ENCODE results near the gene NR5A1.

DNA sequence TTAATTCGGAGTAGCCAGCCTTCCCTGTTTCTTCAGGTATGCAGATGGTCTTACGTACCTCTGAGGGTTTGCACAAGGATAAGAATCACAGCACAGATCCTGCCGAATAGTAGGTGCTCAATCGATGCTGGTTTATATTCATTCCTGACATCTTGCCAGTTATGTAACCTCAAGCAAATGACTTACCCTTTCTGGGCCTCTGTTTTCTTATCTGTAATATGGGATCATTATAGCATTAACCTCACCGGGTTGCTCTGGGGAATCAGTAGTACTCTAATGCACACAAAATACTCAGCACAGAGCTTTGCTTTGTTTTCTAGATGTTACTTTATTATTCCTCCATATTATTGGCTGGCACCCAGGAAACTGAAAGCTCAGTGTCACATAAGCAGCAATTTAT, 7.7 kb upstream of the NR5A1 start:
- TF ChIP-seq, protein P1, sequence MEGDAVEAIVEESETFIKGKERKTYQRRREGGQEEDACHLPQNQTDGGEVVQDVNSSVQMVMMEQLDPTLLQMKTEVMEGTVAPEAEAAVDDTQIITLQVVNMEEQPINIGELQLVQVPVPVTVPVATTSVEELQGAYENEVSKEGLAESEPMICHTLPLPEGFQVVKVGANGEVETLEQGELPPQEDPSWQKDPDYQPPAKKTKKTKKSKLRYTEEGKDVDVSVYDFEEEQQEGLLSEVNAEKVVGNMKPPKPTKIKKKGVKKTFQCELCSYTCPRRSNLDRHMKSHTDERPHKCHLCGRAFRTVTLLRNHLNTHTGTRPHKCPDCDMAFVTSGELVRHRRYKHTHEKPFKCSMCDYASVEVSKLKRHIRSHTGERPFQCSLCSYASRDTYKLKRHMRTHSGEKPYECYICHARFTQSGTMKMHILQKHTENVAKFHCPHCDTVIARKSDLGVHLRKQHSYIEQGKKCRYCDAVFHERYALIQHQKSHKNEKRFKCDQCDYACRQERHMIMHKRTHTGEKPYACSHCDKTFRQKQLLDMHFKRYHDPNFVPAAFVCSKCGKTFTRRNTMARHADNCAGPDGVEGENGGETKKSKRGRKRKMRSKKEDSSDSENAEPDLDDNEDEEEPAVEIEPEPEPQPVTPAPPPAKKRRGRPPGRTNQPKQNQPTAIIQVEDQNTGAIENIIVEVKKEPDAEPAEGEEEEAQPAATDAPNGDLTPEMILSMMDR (IDR thresholded peaks at IDR 0.05): no peak
- TF ChIP-seq POLR2A (IDR thresholded peaks at IDR 0.05): no peak

Measured in sigmoid colon (tissue), 3 donors.